ENCODE results near the gene C12orf42.

The C12orf42 gene

GRCh38 chr12:103369929-103370328, 125.8 kb downstream of the C12orf42 start:
- no peak for DNase-seq (ENCODE audit: low spot score)
- CTCF ChIA-PET = no interaction called here
- POLR2A ChIA-PET (ENCODE audit: low non-redundant PET) = no interaction called here
- no peak overlapping the region for H3K27ac ChIP-seq
- no peak for TF ChIP-seq CTCF (conservative IDR thresholded peaks at IDR 0.05; ENCODE audit: low read depth)

GRCh38 chr12:103368167-103368566, 127.6 kb downstream of the C12orf42 start:
- H3K27ac ChIP-seq = no peak overlapping the region
- POLR2A ChIA-PET (ENCODE audit: low non-redundant PET) = no interaction called here
- DNase-seq (ENCODE audit: low spot score) = no peak
- CTCF ChIA-PET = no interaction called here
- TF ChIP-seq CTCF (conservative IDR thresholded peaks at IDR 0.05; ENCODE audit: low read depth) = no peak

DNA sequence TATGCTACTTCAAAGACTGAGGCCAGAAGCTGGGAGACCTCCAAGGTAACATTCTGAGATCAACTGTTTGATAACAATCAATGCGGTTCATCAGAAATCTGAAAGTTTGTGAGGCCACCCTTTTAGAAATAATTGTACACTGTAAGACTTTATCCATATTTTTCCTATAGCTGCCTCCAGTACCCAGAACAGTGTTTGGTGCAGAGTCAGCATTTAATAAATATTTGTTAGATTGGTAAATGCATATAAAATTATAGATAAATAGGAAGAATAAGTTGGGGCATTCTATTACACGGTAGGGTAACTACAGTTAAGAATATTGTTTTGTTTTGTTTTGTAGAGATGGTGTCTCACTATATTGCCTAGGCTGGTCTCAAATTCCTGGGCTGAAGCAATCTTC, 141.4 kb downstream of the C12orf42 start:
- H3K27ac ChIP-seq = no peak overlapping the region
- ChIA-PET CTCF (no interaction called here), POLR2A (ENCODE audit: low non-redundant PET) (no interaction called here)
- no peak for TF ChIP-seq CTCF (conservative IDR thresholded peaks at IDR 0.05; ENCODE audit: low read depth)
- DNase-seq (ENCODE audit: low spot score) = no peak

DNA sequence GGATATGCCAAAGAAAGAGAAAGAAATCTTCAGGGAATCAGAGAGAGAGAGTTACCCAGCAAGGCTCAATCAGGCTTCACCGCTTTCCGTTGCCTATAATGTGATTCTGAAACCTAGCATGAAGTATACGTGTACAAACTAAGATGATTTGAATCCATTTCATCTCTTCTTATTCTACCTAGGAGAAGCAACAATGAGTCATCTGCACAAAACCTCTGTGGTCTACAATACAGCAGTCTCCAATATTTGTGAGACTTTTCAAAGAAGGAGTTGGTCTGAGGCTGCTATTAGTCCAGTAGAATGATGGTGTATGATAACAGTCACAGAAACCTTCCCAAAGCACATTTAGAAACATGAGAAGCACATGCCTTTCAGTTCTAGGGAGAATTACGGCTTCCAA, 141.9 kb downstream of the C12orf42 start:
- CTCF ChIA-PET = no interaction called here

GRCh38 chr12:103350116-103350515, 145.7 kb downstream of the C12orf42 start:
- H3K27ac ChIP-seq = no peak overlapping the region
- no peak for DNase-seq (ENCODE audit: low spot score)
- no peak for TF ChIP-seq CTCF (conservative IDR thresholded peaks at IDR 0.05; ENCODE audit: low read depth)
- ChIA-PET POLR2A (ENCODE audit: low non-redundant PET) (no interaction called here), CTCF (no interaction called here)

More for the DNA sequence above, 141.9 kb downstream of the C12orf42 start:
- H3K27ac ChIP-seq = no peak overlapping the region
- POLR2A ChIA-PET (ENCODE audit: low non-redundant PET) = no interaction called here
- DNase-seq (ENCODE audit: low spot score) = no peak
- no peak for TF ChIP-seq CTCF (conservative IDR thresholded peaks at IDR 0.05; ENCODE audit: low read depth)

DNA sequence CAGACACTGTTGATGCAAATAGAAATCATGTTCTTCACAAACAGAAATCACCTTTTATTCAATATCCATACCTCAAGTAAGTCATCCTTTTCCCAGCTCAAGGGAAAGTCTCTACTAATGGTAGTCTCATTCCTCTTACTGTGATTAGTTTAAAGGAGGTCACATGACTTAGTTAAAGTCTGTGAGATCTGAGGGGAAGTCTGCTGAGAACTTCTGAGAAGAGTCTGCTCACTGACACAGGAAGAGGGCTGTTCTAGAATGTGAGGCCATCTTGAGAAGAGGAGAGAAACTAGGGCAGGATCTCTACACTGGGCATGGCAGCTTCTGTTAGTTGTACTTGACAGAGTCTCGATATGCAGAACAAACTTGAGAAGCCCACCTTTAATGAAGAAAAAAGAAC, 146.8 kb downstream of the C12orf42 start:
- ChIA-PET CTCF (interaction anchor here (0.9 kb wide), 1 partner anchor 148 kb away, joined by 3 read pairs; no protein-coding TSS in a partner anchor), POLR2A (ENCODE audit: low non-redundant PET) (no interaction called here)
- TF ChIP-seq CTCF (conservative IDR thresholded peaks at IDR 0.05; ENCODE audit: low read depth) = no peak
- no peak overlapping the region for H3K27ac ChIP-seq
- DNase-seq (ENCODE audit: low spot score) = no peak

GRCh38 chr12:103336940-103337339, 158.8 kb downstream of the C12orf42 start:
- ChIA-PET CTCF (no interaction called here), POLR2A (ENCODE audit: low non-redundant PET) (no interaction called here)
- no peak for DNase-seq (ENCODE audit: low spot score)
- TF ChIP-seq CTCF (conservative IDR thresholded peaks at IDR 0.05; ENCODE audit: low read depth) = no peak
- no peak overlapping the region for H3K27ac ChIP-seq
